Neural cell (in vitro differentiated cells): ENCODE measurements around the gene UBE3B. TPM values are rescaled to one million over a fixed set of nuclear protein-coding genes. Genes with fewer than 3 reads are reported as not detected.

Experiments
- H2AFZ ChIP-seq: fragments of 200-600, 300-800 bp; sonication (generic), shearing (Covaris generic); 2 replicates; pipeline ENCODE4 v1.6.0; 2014; ENCODE audit warnings: low read depth, mild to moderate bottlenecking, antibody characterized with exemption, low read length, moderate library complexity
- H3F3A ChIP-seq: fragments of 200-600 bp; shearing (Covaris generic); 2 replicates; pipeline ENCODE4 v1.6.1; 2016; ENCODE audit warnings: mild to moderate bottlenecking, moderate library complexity, mixed read lengths, antibody characterized with exemption, low read length; ENCODE audit not compliant: insufficient read depth, poor library complexity, severe bottlenecking
- H3K27ac ChIP-seq: fragments of 200-600, 300-800 bp; sonication (generic), shearing (Covaris generic); 2 replicates; pipeline ENCODE4 v1.5.1; 2014; ENCODE audit warnings: mild to moderate bottlenecking, low read length, moderate library complexity
- H3K27me3 ChIP-seq: fragments of 300-800, 200-600 bp; sonication (generic), shearing (Covaris generic); 2 replicates; pipeline ENCODE4 v1.6.0; 2014; ENCODE audit warnings: mild to moderate bottlenecking, low read depth, low read length, moderate library complexity; ENCODE audit not compliant: insufficient read depth
- H3K36me3 ChIP-seq: fragments of 300-800, 200-600 bp; sonication (generic), shearing (Covaris generic); 2 replicates; pipeline ENCODE4 v1.5.1; 2014; ENCODE audit warnings: mild to moderate bottlenecking, antibody characterized with exemption, low read length, moderate library complexity; ENCODE audit not compliant: insufficient read depth
- H3K4me2 ChIP-seq: fragments of 300-800, 200-600 bp; sonication (generic), shearing (Covaris generic); 2 replicates; pipeline ENCODE4 v1.6.0; 2014; ENCODE audit warnings: mild to moderate bottlenecking, low read length
- H3K4me3 ChIP-seq: fragments of 300-800, 200-600 bp; sonication (generic), shearing (Covaris generic); 2 replicates; pipeline ENCODE4 v1.5.1; 2014; ENCODE audit warnings: mild to moderate bottlenecking, low read length, moderate library complexity
- H3K79me2 ChIP-seq: fragments of 200-600 bp; shearing (Covaris generic); replicated peaks from 2 replicates; pipeline ENCODE4 v1.6.0; 2014; ENCODE audit warnings: mild to moderate bottlenecking, low read length, moderate library complexity; ENCODE audit not compliant: insufficient read depth
- H3K9ac ChIP-seq: fragments of 300-800, 200-600 bp; sonication (generic), shearing (Covaris generic); 2 replicates; pipeline ENCODE4 v1.6.1; 2016; ENCODE audit warnings: mild to moderate bottlenecking, low read length, mixed read lengths
- H3K9me2 ChIP-seq: fragments of 200-600 bp; shearing (Covaris generic); 2 replicates; pipeline ENCODE4 v1.6.1; 2016; ENCODE audit warnings: mild to moderate bottlenecking, low read length, mixed read lengths; ENCODE audit not compliant: insufficient read depth
- H3K9me3 ChIP-seq: fragments of 200-600, 300-800 bp; sonication (generic), shearing (Covaris generic); 2 replicates; pipeline ENCODE4 v1.6.1; 2016; ENCODE audit warnings: mild to moderate bottlenecking, mixed run types, low read length, moderate library complexity, mixed read lengths
- H4K20me1 ChIP-seq: fragments of 200-600 bp; shearing (Covaris generic); 2 replicates; pipeline ENCODE4 v1.6.1; 2016; ENCODE audit warnings: mild to moderate bottlenecking, mixed run types; ENCODE audit not compliant: insufficient read depth
- EP300 ChIP-seq: fragments of 450-650 bp; conservative IDR thresholded peaks from 2 replicates; pipeline ENCODE4 v1.6.1; 2014; ENCODE audit warnings: antibody characterized with exemption, mild to moderate bottlenecking, moderate library complexity; ENCODE audit not compliant: poor library complexity, severe bottlenecking
- EZH2 ChIP-seq: fragments of 200-600, 300-800 bp; shearing (Covaris generic), sonication (generic); IDR thresholded peaks from 2 replicates; pipeline ENCODE4 v1.6.1; 2014; ENCODE audit warnings: antibody characterized with exemption, low read length, borderline replicate concordance, mild to moderate bottlenecking; ENCODE audit not compliant: insufficient read depth, poor library complexity, severe bottlenecking
- MXI1 ChIP-seq: fragments of 450-650 bp; conservative IDR thresholded peaks from 2 replicates; pipeline ENCODE4 v1.6.1; 2014; ENCODE audit warnings: antibody characterized with exemption, mild to moderate bottlenecking; ENCODE audit not compliant: poor library complexity, severe bottlenecking
- POLR2AphosphoS5 ChIP-seq: IDR thresholded peaks from 2 replicates; pipeline ENCODE4 v1.6.1; 2012
- RAD21 ChIP-seq: fragments of 450-650 bp; conservative IDR thresholded peaks from 2 replicates; pipeline ENCODE4 v1.6.1; 2014; ENCODE audit warnings: antibody characterized with exemption, mild to moderate bottlenecking, moderate library complexity
- SMC3 ChIP-seq: fragments of 450-650 bp; conservative IDR thresholded peaks from 2 replicates; pipeline ENCODE4 v1.6.1; 2014; ENCODE audit warnings: antibody characterized with exemption, mild to moderate bottlenecking, moderate library complexity; ENCODE audit not compliant: poor library complexity
- TAF1 ChIP-seq: IDR thresholded peaks from 2 replicates; pipeline ENCODE4 v1.6.1; 2012; ENCODE audit warnings: low read depth
- polyA plus RNA-seq: library from polyadenylated mRNA; depleted of rRNA; stranded (reverse); fragments of >200 nt; gene quantifications from 2 replicates; pipeline ENCODE4 v1.2.3, GENCODE V29; 2014
- TF ChIP-seq, protein P1 (sequence below): fragments of 450-650 bp; IDR thresholded peaks from 2 replicates; pipeline ENCODE4 v1.5.1; 2014; ENCODE audit warnings: antibody characterized with exemption, mild to moderate bottlenecking, moderate library complexity; ENCODE audit not compliant: poor library complexity, severe bottlenecking
- TF ChIP-seq, protein P2 (sequence below): IDR thresholded peaks from 2 replicates; pipeline ENCODE4 v1.6.1; 2012; ENCODE audit warnings: borderline replicate concordance

Gene UBE3B
- polyA plus RNA-seq, 1 donor from 2014 or later: 21.7 TPM

DNA sequence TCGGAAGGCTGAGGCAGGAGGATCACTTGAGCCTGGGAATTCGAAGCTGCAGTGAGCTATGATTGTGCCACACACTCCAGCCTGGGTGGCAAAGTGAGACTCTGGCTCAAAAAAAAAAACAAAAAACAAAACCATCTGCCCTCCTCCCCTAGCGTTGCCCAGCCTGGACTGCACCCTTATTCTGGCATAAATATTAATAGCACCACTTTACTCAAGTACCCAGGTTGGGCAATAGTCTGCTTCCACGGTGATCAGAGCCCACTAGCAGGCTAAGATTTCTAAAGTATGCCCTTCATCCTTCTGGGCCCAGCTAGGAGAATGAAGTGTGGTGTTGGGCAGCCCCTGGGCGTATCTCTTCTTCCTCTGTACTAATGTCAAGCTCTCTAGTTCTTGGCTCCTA, 33.6 kb upstream of the UBE3B start:
- no peaks in the 10 kb centered on the region for H3K27me3 ChIP-seq
- no peak for TF ChIP-seq EP300
- no peak for TF ChIP-seq TAF1
- TF ChIP-seq POLR2AphosphoS5: no peak
- TF ChIP-seq, protein P1, sequence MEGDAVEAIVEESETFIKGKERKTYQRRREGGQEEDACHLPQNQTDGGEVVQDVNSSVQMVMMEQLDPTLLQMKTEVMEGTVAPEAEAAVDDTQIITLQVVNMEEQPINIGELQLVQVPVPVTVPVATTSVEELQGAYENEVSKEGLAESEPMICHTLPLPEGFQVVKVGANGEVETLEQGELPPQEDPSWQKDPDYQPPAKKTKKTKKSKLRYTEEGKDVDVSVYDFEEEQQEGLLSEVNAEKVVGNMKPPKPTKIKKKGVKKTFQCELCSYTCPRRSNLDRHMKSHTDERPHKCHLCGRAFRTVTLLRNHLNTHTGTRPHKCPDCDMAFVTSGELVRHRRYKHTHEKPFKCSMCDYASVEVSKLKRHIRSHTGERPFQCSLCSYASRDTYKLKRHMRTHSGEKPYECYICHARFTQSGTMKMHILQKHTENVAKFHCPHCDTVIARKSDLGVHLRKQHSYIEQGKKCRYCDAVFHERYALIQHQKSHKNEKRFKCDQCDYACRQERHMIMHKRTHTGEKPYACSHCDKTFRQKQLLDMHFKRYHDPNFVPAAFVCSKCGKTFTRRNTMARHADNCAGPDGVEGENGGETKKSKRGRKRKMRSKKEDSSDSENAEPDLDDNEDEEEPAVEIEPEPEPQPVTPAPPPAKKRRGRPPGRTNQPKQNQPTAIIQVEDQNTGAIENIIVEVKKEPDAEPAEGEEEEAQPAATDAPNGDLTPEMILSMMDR: no peak
- TF ChIP-seq, protein P2, sequence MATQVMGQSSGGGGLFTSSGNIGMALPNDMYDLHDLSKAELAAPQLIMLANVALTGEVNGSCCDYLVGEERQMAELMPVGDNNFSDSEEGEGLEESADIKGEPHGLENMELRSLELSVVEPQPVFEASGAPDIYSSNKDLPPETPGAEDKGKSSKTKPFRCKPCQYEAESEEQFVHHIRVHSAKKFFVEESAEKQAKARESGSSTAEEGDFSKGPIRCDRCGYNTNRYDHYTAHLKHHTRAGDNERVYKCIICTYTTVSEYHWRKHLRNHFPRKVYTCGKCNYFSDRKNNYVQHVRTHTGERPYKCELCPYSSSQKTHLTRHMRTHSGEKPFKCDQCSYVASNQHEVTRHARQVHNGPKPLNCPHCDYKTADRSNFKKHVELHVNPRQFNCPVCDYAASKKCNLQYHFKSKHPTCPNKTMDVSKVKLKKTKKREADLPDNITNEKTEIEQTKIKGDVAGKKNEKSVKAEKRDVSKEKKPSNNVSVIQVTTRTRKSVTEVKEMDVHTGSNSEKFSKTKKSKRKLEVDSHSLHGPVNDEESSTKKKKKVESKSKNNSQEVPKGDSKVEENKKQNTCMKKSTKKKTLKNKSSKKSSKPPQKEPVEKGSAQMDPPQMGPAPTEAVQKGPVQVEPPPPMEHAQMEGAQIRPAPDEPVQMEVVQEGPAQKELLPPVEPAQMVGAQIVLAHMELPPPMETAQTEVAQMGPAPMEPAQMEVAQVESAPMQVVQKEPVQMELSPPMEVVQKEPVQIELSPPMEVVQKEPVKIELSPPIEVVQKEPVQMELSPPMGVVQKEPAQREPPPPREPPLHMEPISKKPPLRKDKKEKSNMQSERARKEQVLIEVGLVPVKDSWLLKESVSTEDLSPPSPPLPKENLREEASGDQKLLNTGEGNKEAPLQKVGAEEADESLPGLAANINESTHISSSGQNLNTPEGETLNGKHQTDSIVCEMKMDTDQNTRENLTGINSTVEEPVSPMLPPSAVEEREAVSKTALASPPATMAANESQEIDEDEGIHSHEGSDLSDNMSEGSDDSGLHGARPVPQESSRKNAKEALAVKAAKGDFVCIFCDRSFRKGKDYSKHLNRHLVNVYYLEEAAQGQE: no peak
- no peak for TF ChIP-seq EZH2
- TF ChIP-seq MXI1: no peak
- TF ChIP-seq SMC3: no peak
- TF ChIP-seq RAD21: no peak
- no peaks in the 10 kb centered on the region for H4K20me1 ChIP-seq
- H3K4me3 ChIP-seq: no peak overlapping the region
- H3K79me2 ChIP-seq: no peaks in the 10 kb centered on the region
- peaks cover 7% of the 10 kb centered on the region for H3F3A ChIP-seq
- no peak overlapping the region for H3K4me2 ChIP-seq
- no peaks in the 10 kb centered on the region for H3K9me2 ChIP-seq
- no peaks in the 10 kb centered on the region for H3K36me3 ChIP-seq
- H2AFZ ChIP-seq: no peak overlapping the region
- H3K9ac ChIP-seq: no peak overlapping the region
- H3K27ac ChIP-seq: no peak overlapping the region
- no peaks in the 10 kb centered on the region for H3K9me3 ChIP-seq

DNA sequence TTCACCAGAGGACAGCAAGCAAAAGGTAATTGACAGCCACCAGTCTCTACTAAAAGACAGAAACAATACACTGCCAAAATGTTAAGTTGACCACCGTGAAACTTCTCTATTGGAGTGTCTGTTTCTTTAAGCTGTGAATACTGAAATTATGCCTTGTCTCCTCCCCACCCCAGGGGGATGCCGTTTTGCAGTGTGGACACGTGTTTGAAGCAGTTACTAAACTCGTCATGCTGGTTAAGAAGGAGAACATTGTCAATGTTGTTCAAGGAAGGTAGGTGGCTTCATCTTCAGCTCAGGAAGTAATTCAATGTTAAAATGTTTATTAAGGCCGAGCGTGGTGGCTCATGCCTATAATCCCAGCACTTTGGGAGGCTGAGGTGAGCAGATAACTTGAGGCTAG, 33.2 kb upstream of the UBE3B start:
- Histone ChIP-seq H3K4me2 (no peak overlapping the region), H3F3A (peaks cover 7% of the 10 kb centered on the region), H3K9ac (no peak overlapping the region), H3K9me3 (no peaks in the 10 kb centered on the region), H3K79me2 (no peaks in the 10 kb centered on the region), H3K27me3 (no peaks in the 10 kb centered on the region), H2AFZ (no peak overlapping the region), H3K27ac (no peak overlapping the region), H3K36me3 (no peaks in the 10 kb centered on the region), H4K20me1 (no peaks in the 10 kb centered on the region), H3K9me2 (no peaks in the 10 kb centered on the region), H3K4me3 (no peak overlapping the region)
- TF ChIP-seq POLR2AphosphoS5 (no peak), RAD21 (no peak), MXI1 (no peak), EZH2 (no peak), SMC3 (no peak), EP300 (no peak), TAF1 (no peak)
- TF ChIP-seq, protein P1: no peak
- TF ChIP-seq, protein P2: no peak
